ENCODE results near the gene CCND2. TPM values are rescaled to one million over a fixed set of nuclear protein-coding genes. Genes with fewer than 3 reads are reported as not detected.
A peak's percentile ranks its signal among the peaks of the same experiment; 100 is the strongest.

The CCND2 gene
- total RNA-seq, 2 experiments from 2014 or later: 486 to 497 TPM

GRCh38 chr12:4280351-4281163 lies 7.0 kb downstream of the CCND2 start:
- peak overlapping the region; percentile 76 for H3K27ac Mint-ChIP-seq
- peaks cover 89% of the 10 kb centered on the region for H3K4me1 Mint-ChIP-seq (ENCODE audit: low read depth)
- peak overlapping the region; percentile 21 for H3K4me3 Mint-ChIP-seq
- intact Hi-C loops (cut with micrococcal nuclease): no loop called here
- CTCF ChIA-PET: interaction anchor here (0.8 to 1.6 kb wide), 3 partner anchors 137 to 273 kb away, joined by 3 to 4 read pairs (median 3); no protein-coding TSS in a partner anchor
- H3K9me3 Mint-ChIP-seq: no peaks in the 10 kb centered on the region
- DNase-seq: no peak
- peaks cover 91% of the 10 kb centered on the region for H3K36me3 Mint-ChIP-seq (ENCODE audit: low read depth)
- no peaks in the 10 kb centered on the region for H3K27me3 Mint-ChIP-seq (ENCODE audit: low read depth)

DNA sequence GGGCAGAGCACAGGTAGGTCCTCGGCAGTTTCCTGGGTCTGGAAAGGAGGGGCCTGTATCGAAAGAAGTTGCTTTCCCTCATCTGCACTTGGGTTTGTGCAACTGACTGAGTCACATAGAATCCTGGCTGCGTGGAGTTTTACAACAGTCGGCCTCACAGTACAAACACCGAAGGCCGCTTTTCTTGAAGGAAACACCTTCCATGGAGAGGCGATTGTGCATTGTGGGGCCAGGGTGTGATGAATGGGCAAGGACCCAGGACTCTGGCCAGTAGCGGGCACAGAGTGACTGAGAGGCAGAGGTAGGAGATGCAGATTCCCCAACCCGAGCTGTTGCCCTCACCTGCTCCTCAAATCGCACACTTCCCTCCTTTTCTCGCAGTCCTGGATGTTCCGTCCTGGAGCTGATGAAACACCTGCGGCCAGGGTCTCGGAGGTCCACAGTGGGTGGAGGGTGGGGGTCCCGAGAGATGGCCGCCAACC lies 7.7 kb downstream of the CCND2 start:
- H3K4me3 Mint-ChIP-seq: no peak overlapping the region
- peaks cover 95% of the 10 kb centered on the region for H3K4me1 Mint-ChIP-seq (ENCODE audit: low read depth)
- DNase-seq: no peak
- intact Hi-C loops (cut with micrococcal nuclease): no loop called here
- peaks cover 91% of the 10 kb centered on the region for H3K36me3 Mint-ChIP-seq (ENCODE audit: low read depth)
- no peaks in the 10 kb centered on the region for H3K27me3 Mint-ChIP-seq (ENCODE audit: low read depth)
- CTCF ChIA-PET: interaction anchor here (1.2 to 1.6 kb wide), 3 partner anchors 11 to 164 kb away, joined by 3 to 4 read pairs (median 3); no protein-coding TSS in a partner anchor
- no peaks in the 10 kb centered on the region for H3K9me3 Mint-ChIP-seq
- H3K27ac Mint-ChIP-seq: peak overlapping the region; percentile 76

DNA sequence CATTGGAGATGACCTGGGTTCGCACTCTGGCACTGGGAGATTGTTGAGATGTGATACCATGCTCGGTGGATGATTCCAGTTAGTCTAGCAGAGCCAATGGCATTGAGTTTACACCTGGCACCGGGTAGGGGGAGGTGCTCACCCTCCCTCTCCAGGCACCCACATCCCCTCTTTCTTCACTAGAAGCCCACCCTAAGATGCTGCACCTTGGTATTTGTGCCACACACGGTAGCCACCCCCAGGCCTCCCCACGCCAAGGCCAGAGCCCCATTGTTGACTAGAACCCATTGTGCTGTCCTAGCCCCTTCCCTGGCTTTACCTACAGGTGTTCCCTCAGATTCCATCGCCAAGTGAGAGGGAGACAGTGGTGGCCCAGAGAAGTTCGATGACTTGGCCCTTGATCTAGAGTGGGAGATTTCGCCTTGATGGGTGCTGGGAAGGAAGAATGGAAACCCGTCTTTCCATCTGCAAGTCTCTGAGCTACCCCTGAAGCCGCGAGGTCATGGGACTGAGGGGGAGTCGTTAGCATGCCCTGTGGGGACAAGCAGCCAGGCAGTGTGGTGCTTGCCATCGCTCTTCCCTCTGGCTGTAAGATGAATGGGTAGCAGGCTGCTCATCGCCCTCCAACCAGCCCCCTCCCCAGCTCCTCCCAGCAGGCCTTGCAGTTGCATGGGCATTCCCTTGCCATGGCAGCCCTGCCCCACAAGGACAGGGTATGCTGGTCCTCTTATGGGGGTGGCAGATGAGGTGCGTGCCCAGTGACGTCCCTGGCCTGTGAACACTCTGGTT lies 8.7 kb downstream of the CCND2 start:
- DNase-seq: no peak
- Mint-ChIP-seq H3K27me3 (ENCODE audit: low read depth) (no peaks in the 10 kb centered on the region), H3K36me3 (ENCODE audit: low read depth) (peaks cover 91% of the 10 kb centered on the region), H3K9me3 (no peaks in the 10 kb centered on the region), H3K4me1 (ENCODE audit: low read depth) (peaks cover 98% of the 10 kb centered on the region), H3K4me3 (peak overlapping the region; percentile 5), H3K27ac (peak overlapping the region; percentile 68)
- intact Hi-C loops (cut with micrococcal nuclease): no loop called here
- CTCF ChIA-PET: interaction anchor here (1.3 to 1.6 kb wide), 3 partner anchors 10 to 165 kb away, joined by 3 read pairs; no protein-coding TSS in a partner anchor

GRCh38 chr12:4282892-4283511 lies 9.4 kb downstream of the CCND2 start:
- Mint-ChIP-seq H3K27me3 (ENCODE audit: low read depth) (no peaks in the 10 kb centered on the region), H3K27ac (peak overlapping the region; percentile 68), H3K4me3 (no peak overlapping the region), H3K9me3 (no peaks in the 10 kb centered on the region), H3K4me1 (ENCODE audit: low read depth) (peaks cover 98% of the 10 kb centered on the region), H3K36me3 (ENCODE audit: low read depth) (peaks cover 92% of the 10 kb centered on the region)
- intact Hi-C loops (cut with micrococcal nuclease): no loop called here
- CTCF ChIA-PET: interaction anchor here (1.1 to 1.4 kb wide), 2 partner anchors 15 to 287 kb away, joined by 3 to 6 read pairs; no protein-coding TSS in a partner anchor
- no peak for DNase-seq

DNA sequence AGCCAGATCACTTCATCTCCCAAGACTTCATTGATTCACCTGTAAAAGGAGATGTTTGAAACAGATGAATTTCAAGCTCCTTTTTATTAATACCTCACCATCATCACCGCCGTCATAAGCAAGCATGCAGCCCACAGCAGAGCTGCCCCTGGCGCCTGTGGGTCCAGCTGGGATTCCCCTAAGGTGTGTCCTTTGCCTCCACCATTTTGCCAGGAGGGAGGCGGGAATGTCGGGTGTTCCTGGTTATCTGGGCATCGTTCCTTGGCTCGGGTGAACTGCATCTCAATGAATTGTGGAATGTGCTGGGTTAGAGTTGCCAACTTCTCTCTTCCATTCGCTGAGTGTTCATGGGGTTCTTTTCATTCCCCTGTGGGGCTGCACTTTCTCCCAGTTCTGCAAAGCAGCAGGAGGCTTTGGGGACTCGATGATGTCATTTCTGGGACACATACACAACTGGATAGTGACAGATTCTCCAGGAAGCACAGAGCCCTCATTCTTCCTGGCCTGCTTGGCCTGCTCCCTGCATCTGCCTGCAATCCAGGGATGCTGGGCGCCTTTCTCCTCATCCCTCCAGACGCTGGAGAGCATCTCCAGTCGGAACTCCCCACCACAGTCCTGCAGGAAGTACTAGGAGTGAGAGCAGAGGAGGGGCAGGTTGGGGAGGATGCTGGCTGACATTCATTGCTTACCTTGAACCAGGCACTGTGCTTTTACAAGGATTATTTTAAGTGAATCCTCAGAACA lies 10.1 kb downstream of the CCND2 start:
- peaks cover 92% of the 10 kb centered on the region for H3K36me3 Mint-ChIP-seq (ENCODE audit: low read depth)
- H3K27me3 Mint-ChIP-seq (ENCODE audit: low read depth): no peaks in the 10 kb centered on the region
- H3K4me1 Mint-ChIP-seq (ENCODE audit: low read depth): peaks cover 98% of the 10 kb centered on the region
- DNase-seq: no peak
- no peaks in the 10 kb centered on the region for H3K9me3 Mint-ChIP-seq
- H3K4me3 Mint-ChIP-seq: peak overlapping the region; percentile 19
- CTCF ChIA-PET: interaction anchor here (0.6 to 1.4 kb wide), 5 partner anchors 16 to 393 kb away, joined by 3 to 6 read pairs (median 4); no protein-coding TSS in a partner anchor
- intact Hi-C loops (cut with micrococcal nuclease): no loop called here
- H3K27ac Mint-ChIP-seq: peak overlapping the region; percentile 81

DNA sequence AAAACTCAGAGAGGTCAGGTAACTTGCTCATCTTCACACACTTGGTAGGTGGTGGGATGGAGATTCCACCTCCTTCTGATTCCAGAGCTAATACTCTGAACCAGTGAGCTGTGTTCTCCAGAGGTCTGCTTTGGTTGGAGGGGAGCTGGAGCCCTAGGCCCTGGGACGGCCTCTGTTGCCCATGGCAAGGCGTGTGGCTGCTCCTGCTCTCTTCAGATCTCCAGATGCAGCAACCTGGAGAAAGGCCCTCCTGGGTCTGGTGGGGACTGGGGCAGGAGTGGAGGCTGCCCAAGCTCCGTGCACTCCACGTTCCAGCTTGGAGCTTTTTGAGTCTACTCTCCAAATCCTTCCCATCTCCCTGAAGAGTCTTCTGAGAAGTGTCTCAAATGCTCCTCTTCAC lies 10.7 kb downstream of the CCND2 start:
- peak overlapping the region; percentile 81 for H3K27ac Mint-ChIP-seq
- H3K27me3 Mint-ChIP-seq (ENCODE audit: low read depth): no peaks in the 10 kb centered on the region
- H3K36me3 Mint-ChIP-seq (ENCODE audit: low read depth): peaks cover 92% of the 10 kb centered on the region
- intact Hi-C loops (cut with micrococcal nuclease): no loop called here
- H3K4me1 Mint-ChIP-seq (ENCODE audit: low read depth): peaks cover 98% of the 10 kb centered on the region
- H3K4me3 Mint-ChIP-seq: no peak overlapping the region
- no peak for DNase-seq
- no peaks in the 10 kb centered on the region for H3K9me3 Mint-ChIP-seq
- CTCF ChIA-PET: interaction anchor here (0.6 to 0.7 kb wide), 3 partner anchors 147 to 394 kb away, joined by 3 to 4 read pairs (median 4); no protein-coding TSS in a partner anchor

- CTCF ChIA-PET: interaction anchor here (0.6 to 1.8 kb wide), 2 partner anchors 8 to 181 kb away, joined by 3 to 9 read pairs; no protein-coding TSS in a partner anchor
- H3K4me1 Mint-ChIP-seq (ENCODE audit: low read depth): peaks cover 97% of the 10 kb centered on the region
- no peaks in the 10 kb centered on the region for H3K27me3 Mint-ChIP-seq (ENCODE audit: low read depth)
- no peak for DNase-seq
- no peaks in the 10 kb centered on the region for H3K9me3 Mint-ChIP-seq
- H3K4me3 Mint-ChIP-seq: no peak overlapping the region
- H3K27ac Mint-ChIP-seq: no peak overlapping the region
- peaks cover 93% of the 10 kb centered on the region for H3K36me3 Mint-ChIP-seq (ENCODE audit: low read depth)
- intact Hi-C loops (cut with micrococcal nuclease): no loop called here
Measured at GRCh38 chr12:4285070-4285469, 11.5 kb downstream of the CCND2 start.

DNA sequence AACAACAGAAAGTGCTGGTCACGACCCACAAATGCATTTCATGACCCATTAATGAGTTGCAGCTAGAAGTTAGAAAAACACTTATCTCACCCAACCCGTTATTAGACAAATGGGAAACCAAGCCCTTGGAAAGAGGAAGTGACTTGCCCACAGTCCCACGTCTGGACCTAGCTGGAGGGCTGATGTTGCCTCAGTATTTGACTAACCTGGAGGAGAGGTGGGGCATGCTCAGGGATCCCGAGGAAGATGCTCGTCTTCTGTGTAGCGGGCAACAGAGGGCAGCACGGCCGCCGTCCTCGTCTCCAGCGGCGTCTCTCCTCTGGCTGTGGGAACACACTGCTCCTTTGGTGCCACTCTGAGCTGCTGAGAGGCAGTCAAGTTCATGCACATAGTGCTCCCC lies 12.7 kb downstream of the CCND2 start:
- intact Hi-C loops (cut with micrococcal nuclease): no loop called here
- no peaks in the 10 kb centered on the region for H3K27me3 Mint-ChIP-seq (ENCODE audit: low read depth)

DNA sequence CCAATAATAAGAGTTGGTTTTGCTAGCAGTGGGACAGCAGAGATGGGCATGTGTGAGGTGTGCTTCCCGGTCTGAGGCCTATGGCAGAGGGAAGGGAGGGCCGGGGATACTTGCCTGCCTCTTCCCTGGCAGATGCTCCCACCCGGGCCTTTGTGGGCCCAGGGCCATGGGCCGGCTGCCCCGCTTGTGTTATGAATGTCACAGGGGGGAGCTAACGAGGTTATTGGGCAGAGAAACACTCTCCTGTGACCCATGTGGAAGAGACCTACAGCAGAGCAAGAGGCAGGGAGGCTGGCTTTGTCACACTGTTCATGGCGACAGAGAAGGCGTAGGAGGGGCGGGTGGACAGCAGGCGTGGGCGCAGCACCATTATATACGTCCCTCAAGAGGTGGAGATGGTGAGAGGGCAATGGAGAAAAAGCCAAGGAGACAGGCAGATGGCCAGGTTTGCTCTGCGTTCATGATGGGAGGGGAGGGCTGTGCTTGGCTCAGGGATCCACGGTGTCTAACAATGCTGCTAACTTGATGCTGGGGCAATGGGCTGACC lies 13.3 kb downstream of the CCND2 start:
- CTCF ChIA-PET: interaction anchor here (0.7 to 1.8 kb wide), 2 partner anchors 10 to 289 kb away, joined by 3 to 9 read pairs; no protein-coding TSS in a partner anchor
- no peaks in the 10 kb centered on the region for H3K27me3 Mint-ChIP-seq (ENCODE audit: low read depth)
- intact Hi-C loops (cut with micrococcal nuclease): no loop called here
- H3K36me3 Mint-ChIP-seq (ENCODE audit: low read depth): peaks cover 96% of the 10 kb centered on the region
- H3K4me1 Mint-ChIP-seq (ENCODE audit: low read depth): peaks cover 97% of the 10 kb centered on the region
- no peak for DNase-seq
- H3K4me3 Mint-ChIP-seq: no peak overlapping the region
- peak overlapping the region; percentile 83 for H3K27ac Mint-ChIP-seq
- no peaks in the 10 kb centered on the region for H3K9me3 Mint-ChIP-seq

More for the DNA sequence above, 12.7 kb downstream of the CCND2 start:
- CTCF ChIA-PET: interaction anchor here (1.8 kb wide), 1 partner anchor 9 kb away, joined by 9 read pairs; no protein-coding TSS in a partner anchor
- Mint-ChIP-seq H3K36me3 (ENCODE audit: low read depth) (peaks cover 94% of the 10 kb centered on the region), H3K4me3 (no peak overlapping the region), H3K9me3 (no peaks in the 10 kb centered on the region), H3K27ac (peak overlapping the region; percentile 71), H3K4me1 (ENCODE audit: low read depth) (peaks cover 97% of the 10 kb centered on the region)
- DNase-seq: no peak

GRCh38 chr12:4287325-4288211 lies 14.0 kb downstream of the CCND2 start:
- peak; percentile 45 for DNase-seq
- Mint-ChIP-seq H3K36me3 (ENCODE audit: low read depth) (peaks cover 94% of the 10 kb centered on the region), H3K4me1 (ENCODE audit: low read depth) (peaks cover 96% of the 10 kb centered on the region), H3K27ac (peak overlapping the region; percentile 83), H3K9me3 (no peaks in the 10 kb centered on the region), H3K27me3 (ENCODE audit: low read depth) (no peaks in the 10 kb centered on the region), H3K4me3 (no peak overlapping the region)
- intact Hi-C loops (cut with micrococcal nuclease): no loop called here
- CTCF ChIA-PET: interaction anchor here (0.7 to 1.9 kb wide), 2 partner anchors 11 to 290 kb away, joined by 3 to 5 read pairs; no protein-coding TSS in a partner anchor
